Calu3 (cell line): ENCODE results near the gene PITPNB. TPM values are rescaled to one million over a fixed set of nuclear protein-coding genes. Genes with fewer than 3 reads are reported as not detected.

Experiments
- BruUV-seq: library from RNA; stranded (reverse); fragments of 400-500 nt; replicated peaks from 2 replicates; lab custom pipeline; 2021; lab: Mats Ljungman, UMichigan
- CTCF ChIA-PET: fragments of 300-600 bp; sonication (Branson Sonifier 250); formaldehyde crosslinking; loops from one replicate; lab custom pipeline; 2022; ENCODE audit warnings: antibody characterized with exemption; lab: Charles Lee
- DNase-seq: peaks from one replicate; pipeline ENCODE4 v3.0.0; 2022
- H3K27ac Mint-ChIP-seq: one replicate; pipeline ENCODE4 v1.8.0; 2022; ENCODE audit warnings: mixed read lengths; ENCODE audit not compliant: unreplicated experiment
- H3K27me3 Mint-ChIP-seq: one replicate; pipeline ENCODE4 v1.8.0; 2022; ENCODE audit warnings: mixed read lengths; ENCODE audit not compliant: unreplicated experiment
- H3K36me3 Mint-ChIP-seq: one replicate; pipeline ENCODE4 v1.8.0; 2022; ENCODE audit warnings: mild to moderate bottlenecking, moderate library complexity, mixed read lengths; ENCODE audit not compliant: insufficient read depth, unreplicated experiment
- H3K4me1 Mint-ChIP-seq: one replicate; pipeline ENCODE4 v1.8.0; 2022; ENCODE audit warnings: mild to moderate bottlenecking, low read depth, mixed read lengths; ENCODE audit not compliant: unreplicated experiment
- H3K4me3 Mint-ChIP-seq: one replicate; pipeline ENCODE4 v1.8.0; 2022; ENCODE audit warnings: mild to moderate bottlenecking, low read depth, moderate library complexity, mixed read lengths; ENCODE audit not compliant: unreplicated experiment
- H3K9me3 Mint-ChIP-seq: one replicate; pipeline ENCODE4 v1.8.0; 2022; ENCODE audit warnings: low read depth, mixed read lengths; ENCODE audit not compliant: unreplicated experiment
- CTCF ChIP-seq: fragments of 200-600 bp; IDR thresholded peaks from one replicate; pipeline ENCODE4 v1.8.0; 2022; ENCODE audit warnings: antibody characterized with exemption; ENCODE audit not compliant: unreplicated experiment
- intact Hi-C: fragments of 100-400 bp; cut with micrococcal nuclease; formaldehyde crosslinking; loops from one replicate; pipeline ENCODE4 v1.10.0; 2022; ENCODE audit not compliant: unreplicated experiment
- total RNA-seq: library from RNA; stranded (reverse); gene quantifications from 2 replicates; pipeline ENCODE4 v1.2.3, GENCODE V29; 2022

The PITPNB gene
- total RNA-seq, 1 experiment from 2014 or later: 136 TPM

GRCh38 chr22:27820896-27821866 is 97.9 kb downstream of the PITPNB start:
- peak; percentile 73 for DNase-seq
- H3K9me3 Mint-ChIP-seq: no peaks in the 10 kb centered on the region
- peaks cover 16% of the 10 kb centered on the region for H3K27me3 Mint-ChIP-seq
- H3K4me3 Mint-ChIP-seq: no peak overlapping the region
- H3K36me3 Mint-ChIP-seq: no peaks in the 10 kb centered on the region
- CTCF ChIA-PET: interaction anchor here (0.7 kb wide), 1 partner anchor 135 kb away, joined by 3 read pairs; no protein-coding TSS in a partner anchor
- no TSS peak for BruUV-seq
- H3K4me1 Mint-ChIP-seq: peaks cover 14% of the 10 kb centered on the region
- H3K27ac Mint-ChIP-seq: peak overlapping the region; percentile 80
- intact Hi-C loops: no loop called here
- no peak for TF ChIP-seq CTCF

- intact Hi-C loops: no loop called here
- CTCF ChIA-PET: interaction anchor here (0.6 kb wide), 1 partner anchor 52 kb away, joined by 3 read pairs; no protein-coding TSS in a partner anchor
- no TSS peak for BruUV-seq
- peaks cover 33% of the 10 kb centered on the region for H3K27me3 Mint-ChIP-seq
- DNase-seq: no peak
- no peak overlapping the region for H3K27ac Mint-ChIP-seq
- H3K36me3 Mint-ChIP-seq: no peaks in the 10 kb centered on the region
- H3K9me3 Mint-ChIP-seq: no peaks in the 10 kb centered on the region
- H3K4me3 Mint-ChIP-seq: no peak overlapping the region
- TF ChIP-seq CTCF: no peak
- peaks cover 7% of the 10 kb centered on the region for H3K4me1 Mint-ChIP-seq
Measured at GRCh38 chr22:27816552-27816951, 102.5 kb downstream of the PITPNB start.

- no peak for DNase-seq
- no peaks in the 10 kb centered on the region for H3K9me3 Mint-ChIP-seq
- CTCF ChIA-PET: interaction anchor here (1.1 kb wide), 1 partner anchor 10 kb away, joined by 3 read pairs; no protein-coding TSS in a partner anchor
- H3K36me3 Mint-ChIP-seq: no peaks in the 10 kb centered on the region
- H3K4me3 Mint-ChIP-seq: no peak overlapping the region
- intact Hi-C loops: no loop called here
- H3K27me3 Mint-ChIP-seq: peaks cover 39% of the 10 kb centered on the region
- TF ChIP-seq CTCF: no peak
- H3K4me1 Mint-ChIP-seq: peaks cover 1% of the 10 kb centered on the region
- no TSS peak for BruUV-seq
- no peak overlapping the region for H3K27ac Mint-ChIP-seq
Measured at GRCh38 chr22:27815826-27816530, 103.1 kb downstream of the PITPNB start.

- no peak overlapping the region for H3K27ac Mint-ChIP-seq
- no TSS peak for BruUV-seq
Measured at GRCh38 chr22:27814993-27815392, 104.1 kb downstream of the PITPNB start.

More at GRCh38 chr22:27814993-27815392, 104.1 kb downstream of the PITPNB start:
- Mint-ChIP-seq H3K4me3 (no peak overlapping the region), H3K27me3 (peaks cover 43% of the 10 kb centered on the region), H3K36me3 (no peaks in the 10 kb centered on the region), H3K9me3 (no peaks in the 10 kb centered on the region), H3K4me1 (no peaks in the 10 kb centered on the region)
- no peak for DNase-seq
- TF ChIP-seq CTCF: no peak
- intact Hi-C loops: no loop called here
- CTCF ChIA-PET: interaction anchor here (1.1 kb wide), 1 partner anchor 11 kb away, joined by 3 read pairs; no protein-coding TSS in a partner anchor
